Measurements from ENCODE around the gene IGSF8. TPM values are rescaled to one million over a fixed set of nuclear protein-coding genes. Genes with fewer than 3 reads are reported as not detected.

The IGSF8 gene
- total and polyA plus RNA-seq, 2 donors (not counting 1 experiment from before 2014, with no cell fraction given) = 6.5 to 24.4 TPM

DNA sequence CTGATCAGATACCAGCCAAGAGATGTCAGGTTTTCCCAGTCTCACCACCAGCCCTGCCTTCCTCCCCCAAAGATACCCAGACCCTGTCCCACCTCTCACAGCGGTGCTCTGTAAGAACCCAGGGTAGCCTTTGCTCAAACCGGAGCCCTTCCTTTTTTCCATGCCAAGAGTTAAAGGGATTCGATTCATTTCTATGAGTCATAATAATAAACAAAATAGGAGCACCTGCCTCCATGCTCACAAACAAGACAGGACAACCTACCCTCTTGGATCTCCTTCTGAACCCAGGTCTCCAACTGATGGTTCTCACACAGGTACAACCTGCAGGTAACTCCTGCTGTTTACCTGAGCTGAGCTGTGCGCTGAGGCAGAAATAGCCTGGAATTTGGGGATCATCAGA, 11.3 kb upstream of the IGSF8 start:
- Histone ChIP-seq H3K9ac (ENCODE audit: insufficient read depth, low read length) (no peak overlapping the region), H4K20me1 (ENCODE audit: control insufficient read depth, extremely low read depth, insufficient read depth, low read length) (no peaks in the 10 kb centered on the region), H3K79me2 (ENCODE audit: control insufficient read depth, insufficient read depth, low read length) (no peaks in the 10 kb centered on the region), H3K4me3 (replicated peaks in 1 of 4; ENCODE audit: control extremely low read depth in 1 of 4, insufficient read depth in 1 of 4, low read depth in 3 of 4, low read length in 4 of 4) (no peak overlapping the region), H3K4me1 (ENCODE audit: control insufficient read depth, extremely low read depth, insufficient read depth, low read length) (no peaks in the 10 kb centered on the region), H3K36me3 (ENCODE audit: control insufficient read depth, insufficient read depth, low read length) (no peaks in the 10 kb centered on the region), H3K4me2 (ENCODE audit: extremely low read depth, insufficient read depth, low read length) (no peak overlapping the region), H2AFZ (ENCODE audit: low read length) (no peak overlapping the region), H3K27me3 (ENCODE audit: control insufficient read depth, insufficient read depth, low read length) (peaks cover 12% of the 10 kb centered on the region), H3K9me3 (ENCODE audit: control insufficient read depth, insufficient read depth, low read depth, low read length) (no peaks in the 10 kb centered on the region), H3K27ac (ENCODE audit: insufficient read depth, low read length) (no peak overlapping the region)
- DNase-seq (ENCODE audit: low read depth in 2 of 2) = no peak
- no peak for TF ChIP-seq EZH2 (IDR thresholded peaks at IDR 0.05; ENCODE audit: low read length, missing control alignments)
- TF ChIP-seq, protein P1, sequence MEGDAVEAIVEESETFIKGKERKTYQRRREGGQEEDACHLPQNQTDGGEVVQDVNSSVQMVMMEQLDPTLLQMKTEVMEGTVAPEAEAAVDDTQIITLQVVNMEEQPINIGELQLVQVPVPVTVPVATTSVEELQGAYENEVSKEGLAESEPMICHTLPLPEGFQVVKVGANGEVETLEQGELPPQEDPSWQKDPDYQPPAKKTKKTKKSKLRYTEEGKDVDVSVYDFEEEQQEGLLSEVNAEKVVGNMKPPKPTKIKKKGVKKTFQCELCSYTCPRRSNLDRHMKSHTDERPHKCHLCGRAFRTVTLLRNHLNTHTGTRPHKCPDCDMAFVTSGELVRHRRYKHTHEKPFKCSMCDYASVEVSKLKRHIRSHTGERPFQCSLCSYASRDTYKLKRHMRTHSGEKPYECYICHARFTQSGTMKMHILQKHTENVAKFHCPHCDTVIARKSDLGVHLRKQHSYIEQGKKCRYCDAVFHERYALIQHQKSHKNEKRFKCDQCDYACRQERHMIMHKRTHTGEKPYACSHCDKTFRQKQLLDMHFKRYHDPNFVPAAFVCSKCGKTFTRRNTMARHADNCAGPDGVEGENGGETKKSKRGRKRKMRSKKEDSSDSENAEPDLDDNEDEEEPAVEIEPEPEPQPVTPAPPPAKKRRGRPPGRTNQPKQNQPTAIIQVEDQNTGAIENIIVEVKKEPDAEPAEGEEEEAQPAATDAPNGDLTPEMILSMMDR (conservative IDR thresholded peaks at IDR 0.05 in 1 of 2, IDR thresholded peaks at IDR 0.05 in 1 of 2; ENCODE audit: low read depth in 1 of 2, low read length in 2 of 2) = no peak

GRCh38 chr1:160108888-160109662, 10.7 kb upstream of the IGSF8 start:
- Histone ChIP-seq H3K4me1 (ENCODE audit: control insufficient read depth, extremely low read depth, insufficient read depth, low read length) (no peaks in the 10 kb centered on the region), H3K27ac (ENCODE audit: insufficient read depth, low read length) (no peak overlapping the region), H3K9me3 (ENCODE audit: control insufficient read depth, insufficient read depth, low read depth, low read length) (no peaks in the 10 kb centered on the region), H3K36me3 (ENCODE audit: control insufficient read depth, insufficient read depth, low read length) (no peaks in the 10 kb centered on the region), H3K4me3 (replicated peaks in 1 of 4; ENCODE audit: control extremely low read depth in 1 of 4, insufficient read depth in 1 of 4, low read depth in 3 of 4, low read length in 4 of 4) (no peak overlapping the region), H3K4me2 (ENCODE audit: extremely low read depth, insufficient read depth, low read length) (no peak overlapping the region), H4K20me1 (ENCODE audit: control insufficient read depth, extremely low read depth, insufficient read depth, low read length) (no peaks in the 10 kb centered on the region), H3K27me3 (ENCODE audit: control insufficient read depth, insufficient read depth, low read length) (peaks cover 13% of the 10 kb centered on the region), H3K9ac (ENCODE audit: insufficient read depth, low read length) (no peak overlapping the region), H3K79me2 (ENCODE audit: control insufficient read depth, insufficient read depth, low read length) (no peaks in the 10 kb centered on the region), H2AFZ (ENCODE audit: low read length) (no peak overlapping the region)
- TF ChIP-seq, protein P1 (conservative IDR thresholded peaks at IDR 0.05 in 1 of 2, IDR thresholded peaks at IDR 0.05 in 1 of 2; ENCODE audit: low read depth in 1 of 2, low read length in 2 of 2) = peak; percentile 38 to 60
- TF ChIP-seq EZH2 (IDR thresholded peaks at IDR 0.05; ENCODE audit: low read length, missing control alignments) = no peak
- DNase-seq (ENCODE audit: low read depth in 2 of 2) = peak; percentile 33 to 73

DNA sequence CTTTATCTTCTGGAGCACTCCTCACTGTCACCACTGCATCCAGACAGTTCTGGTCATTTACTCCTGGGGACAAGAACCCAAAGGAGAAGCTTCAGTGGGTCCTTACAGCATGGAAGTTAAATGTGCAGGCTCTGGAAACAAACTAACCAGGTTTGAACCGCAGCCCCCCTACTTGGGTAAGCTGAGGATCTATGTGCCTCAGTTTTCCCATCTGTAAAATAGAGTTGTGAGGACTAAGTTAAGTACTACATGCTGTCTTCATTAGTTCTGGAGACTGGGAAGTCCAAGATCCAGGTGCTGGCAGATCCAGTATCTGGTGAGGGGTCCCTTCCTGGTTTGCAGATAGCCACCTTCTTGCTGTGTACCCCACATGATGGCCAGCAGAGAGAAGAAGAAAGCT, 9.1 kb upstream of the IGSF8 start:
- Histone ChIP-seq H3K27ac (ENCODE audit: insufficient read depth, low read length) (no peak overlapping the region), H3K4me2 (ENCODE audit: extremely low read depth, insufficient read depth, low read length) (no peak overlapping the region), H3K4me3 (replicated peaks in 1 of 4; ENCODE audit: control extremely low read depth in 1 of 4, insufficient read depth in 1 of 4, low read depth in 3 of 4, low read length in 4 of 4) (no peak overlapping the region), H3K36me3 (ENCODE audit: control insufficient read depth, insufficient read depth, low read length) (no peaks in the 10 kb centered on the region), H4K20me1 (ENCODE audit: control insufficient read depth, extremely low read depth, insufficient read depth, low read length) (no peaks in the 10 kb centered on the region), H2AFZ (ENCODE audit: low read length) (no peak overlapping the region), H3K27me3 (ENCODE audit: control insufficient read depth, insufficient read depth, low read length) (peaks cover 10% of the 10 kb centered on the region), H3K9me3 (ENCODE audit: control insufficient read depth, insufficient read depth, low read depth, low read length) (no peaks in the 10 kb centered on the region), H3K9ac (ENCODE audit: insufficient read depth, low read length) (no peak overlapping the region), H3K4me1 (ENCODE audit: control insufficient read depth, extremely low read depth, insufficient read depth, low read length) (no peaks in the 10 kb centered on the region), H3K79me2 (ENCODE audit: control insufficient read depth, insufficient read depth, low read length) (no peaks in the 10 kb centered on the region)
- TF ChIP-seq, protein P1 (conservative IDR thresholded peaks at IDR 0.05 in 1 of 2, IDR thresholded peaks at IDR 0.05 in 1 of 2; ENCODE audit: low read depth in 1 of 2, low read length in 2 of 2) = no peak
- TF ChIP-seq EZH2 (IDR thresholded peaks at IDR 0.05; ENCODE audit: low read length, missing control alignments) = no peak
- no peak for DNase-seq (ENCODE audit: low read depth in 2 of 2)

All from fibroblast of lung (primary cell).